B cell (primary cell): ENCODE data around the gene PPP1R13B. TPM values are rescaled to one million over a fixed set of nuclear protein-coding genes. Genes with fewer than 3 reads are reported as not detected.

ENCODE experiments used
- ATAC-seq: fragments of 200-7000 bp; cut with Tn5 transposase; one replicate; pipeline ENCODE4 v1.10.0; 2021; ENCODE audit warnings: low read depth, mild to moderate bottlenecking, moderate number of reproducible peaks, moderate library complexity
- CTCF ChIA-PET: fragments of 350-600 bp; sonication (Branson Sonifier 250); formaldehyde crosslinking; loops from one replicate; lab custom pipeline; 2021; ENCODE audit warnings: antibody characterized with exemption, inconsistent platforms; lab: Charles Lee
- POLR2A ChIA-PET: fragments of 350-600 bp; sonication (Branson Sonifier 250); formaldehyde crosslinking; loops from one replicate; lab custom pipeline; 2021; ENCODE audit warnings: antibody characterized with exemption; lab: Charles Lee
- DNase-seq: peaks from one replicate; pipeline ENCODE4 v3.0.0; 2013
- H2AFZ ChIP-seq: 2 replicates; pipeline ENCODE4 v1.6.1; 2012; ENCODE audit warnings: mild to moderate bottlenecking, low read depth, low read length; ENCODE audit not compliant: insufficient read depth, poor library complexity, severe bottlenecking
- H3K27ac ChIP-seq, 2 donors: 1 replicate in 1 of 2; 2 replicates in 1 of 2; pipeline ENCODE4 v1.5.1; 2012 to 2013; ENCODE audit warnings: low read length in 2 of 2, mild to moderate bottlenecking in 2 of 2, moderate library complexity in 1 of 2
- H3K27me3 ChIP-seq, 4 experiments: fragments of 200-600 bp in 1 of 4; sonication (generic) in 1 of 4; replicated peaks in 1 of 4; 1 replicate in 2 of 4; 2 replicates in 2 of 4; pipeline versions ENCODE4 v1.6.1 to v1.7.0; 2013 to 2016; ENCODE audit warnings: low read length in 3 of 4, mild to moderate bottlenecking in 2 of 4, mixed read lengths in 1 of 4, moderate library complexity in 1 of 4; ENCODE audit not compliant: insufficient read depth in 4 of 4, control insufficient read depth in 3 of 4; ENCODE audit errors: control extremely low read depth in 1 of 4
- H3K36me3 ChIP-seq, 2 experiments: replicated peaks in 1 of 2; 1 replicate in 1 of 2; 2 replicates in 1 of 2; pipeline versions ENCODE4 v1.6.1 to v1.7.1; 2013; ENCODE audit warnings: low read length in 1 of 2; ENCODE audit not compliant: insufficient read depth in 2 of 2, control insufficient read depth in 1 of 2; ENCODE audit errors: control extremely low read depth in 1 of 2, extremely low read depth in 1 of 2
- H3K4me1 ChIP-seq, 2 donors: fragments of 200-600 bp in 1 of 2; sonication (generic) in 1 of 2; 1 replicate in 1 of 2; 2 replicates in 1 of 2; pipeline versions ENCODE4 v1.5.1 to v1.6.1; 2013 to 2017; ENCODE audit warnings: low read length in 2 of 2; ENCODE audit not compliant: control insufficient read depth in 2 of 2, insufficient read depth in 2 of 2
- H3K4me2 ChIP-seq: replicated peaks from 2 replicates; pipeline ENCODE3; 2012; ENCODE audit warnings: mild to moderate bottlenecking, low read depth, low read length; ENCODE audit not compliant: poor library complexity, severe bottlenecking
- H3K4me3 ChIP-seq, 5 experiments: fragments of 200-600 bp in 1 of 5; sonication (generic) in 1 of 5; 1 replicate in 3 of 5; 2 replicates in 2 of 5; pipeline versions ENCODE4 v1.5.1 to v1.7.0; 2011 to 2016; ENCODE audit warnings: low read length in 4 of 5, mild to moderate bottlenecking in 4 of 5, low read depth in 2 of 5, control low read depth in 1 of 5, moderate library complexity in 1 of 5; ENCODE audit not compliant: insufficient read depth in 1 of 5; ENCODE audit errors: control extremely low read depth in 1 of 5, extremely low read depth in 1 of 5
- H3K79me2 ChIP-seq: fragments of 200-600 bp; sonication (generic); one replicate; pipeline ENCODE4 v1.6.0; 2016; ENCODE audit warnings: low read length; ENCODE audit not compliant: control insufficient read depth, insufficient read depth
- H3K9ac ChIP-seq: fragments of 200-600 bp; sonication (generic); 2 replicates; pipeline ENCODE4 v1.6.1; 2017; ENCODE audit warnings: mild to moderate bottlenecking, low read length, moderate library complexity
- H3K9me3 ChIP-seq, 3 donors: one replicate each; pipeline versions ENCODE4 v1.6.1 to v1.7.1; 2013; ENCODE audit warnings: low read length in 2 of 3; ENCODE audit not compliant: control insufficient read depth in 2 of 3, insufficient read depth in 1 of 3; ENCODE audit errors: control extremely low read depth in 1 of 3
- H4K20me1 ChIP-seq: 2 replicates; pipeline ENCODE4 v1.6.0; 2012; ENCODE audit warnings: mild to moderate bottlenecking, low read length; ENCODE audit not compliant: insufficient read depth, control insufficient read depth, poor library complexity, severe bottlenecking
- H3K27ac Mint-ChIP-seq: one replicate; pipeline ENCODE4 v1.8.0; 2021; ENCODE audit warnings: mixed read lengths
- H3K27me3 Mint-ChIP-seq: one replicate; pipeline ENCODE4 v1.8.0; 2021; ENCODE audit warnings: mixed read lengths
- H3K4me1 Mint-ChIP-seq: one replicate; pipeline ENCODE4 v1.8.0; 2021; ENCODE audit warnings: mixed read lengths
- H3K4me3 Mint-ChIP-seq: one replicate; pipeline ENCODE4 v1.8.0; 2021; ENCODE audit warnings: mixed read lengths
- H3K9me3 Mint-ChIP-seq: one replicate; pipeline ENCODE4 v1.8.0; 2022; ENCODE audit warnings: mixed read lengths; ENCODE audit not compliant: insufficient read depth
- CTCF ChIP-seq: fragments of 200-600 bp; IDR thresholded peaks from one replicate; pipeline ENCODE4 v1.8.0; 2022; ENCODE audit warnings: antibody characterized with exemption, mild to moderate bottlenecking
- EZH2 ChIP-seq: IDR thresholded peaks from 2 replicates; pipeline ENCODE4 v1.6.1; 2012; ENCODE audit warnings: borderline replicate concordance, low read depth, mild to moderate bottlenecking, moderate library complexity, low read length; ENCODE audit not compliant: insufficient read depth, poor library complexity, severe bottlenecking
- WGBS: methylation state at CpG from one replicate; pipeline ENCODE4 v1.1.5; 2013; ENCODE audit warnings: missing lambda C conversion rate; ENCODE audit not compliant: insufficient coverage; 5-methylcytosine and 5-hydroxymethylcytosine counted together
- intact Hi-C: fragments of 100-400 bp; cut with micrococcal nuclease; formaldehyde crosslinking; loops from one replicate; pipeline ENCODE4 v1.10.0; 2022
- polyA plus RNA-seq: library from polyadenylated mRNA; depleted of rRNA; stranded (reverse); fragments of >200 nt; gene quantifications from 2 replicates; pipeline ENCODE4 v1.2.3, GENCODE V29; 2012
- total RNA-seq, 2 donors: library from RNA; stranded (reverse); fragments of 120-200 nt in 1 of 2; gene quantifications; 1 replicate in 1 of 2; 2 replicates in 1 of 2; pipeline versions ENCODE4 v1.2.3 to v1.2.4, GENCODE V29; 2013 to 2022

PPP1R13B gene
- total and polyA plus RNA-seq, 2 donors (not counting 1 experiment from before 2014, with no cell fraction given): 10.1 to 27.7 TPM

- TF ChIP-seq CTCF (no peak), EZH2 (no peak)
- H3K79me2 ChIP-seq: no peaks in the 10 kb centered on the region
- H2AFZ ChIP-seq: no peak overlapping the region
- no peak overlapping the region for H3K9ac ChIP-seq
- CTCF ChIA-PET: no interaction called here
- H3K27ac ChIP-seq: no peak overlapping the region
- Mint-ChIP-seq H3K27me3 (peaks cover 12% of the 10 kb centered on the region), H3K27ac (no peak overlapping the region), H3K4me1 (no peaks in the 10 kb centered on the region), H3K4me3 (no peak overlapping the region), H3K9me3 (no peaks in the 10 kb centered on the region)
- POLR2A ChIA-PET: no interaction called here
- intact Hi-C loops: no loop called here
- no peak for DNase-seq
- no peak overlapping the region for H3K4me3 ChIP-seq
- H4K20me1 ChIP-seq: no peaks in the 10 kb centered on the region
- H3K4me1 ChIP-seq: no peaks in the 10 kb centered on the region
- ATAC-seq: no peak
- no peaks in the 10 kb centered on the region for H3K9me3 ChIP-seq
- H3K27me3 ChIP-seq: peaks cover 0 to 6% (median 1%) of the 10 kb centered on the region in 4 experiments
- WGBS: 94% methylated on average over 7 of the region's 7 CpGs
- no peaks in the 10 kb centered on the region for H3K36me3 ChIP-seq
- no peak overlapping the region for H3K4me2 ChIP-seq
Observed at GRCh38 chr14:103862393-103862782, 15.0 kb upstream of the PPP1R13B start.

GRCh38 chr14:103861413-103862392 lies 14.3 kb upstream of the PPP1R13B start:
- CTCF ChIA-PET: no interaction called here

More at GRCh38 chr14:103861413-103862392, 14.3 kb upstream of the PPP1R13B start:
- Histone ChIP-seq H3K4me1 (no peaks in the 10 kb centered on the region), H3K9ac (no peak overlapping the region), H3K27me3 (peaks cover 0 to 6% (median 1%) of the 10 kb centered on the region in 4 experiments), H3K9me3 (no peaks in the 10 kb centered on the region), H3K4me2 (no peak overlapping the region), H3K27ac (no peak overlapping the region), H3K4me3 (no peak overlapping the region), H3K79me2 (no peaks in the 10 kb centered on the region), H4K20me1 (no peaks in the 10 kb centered on the region), H2AFZ (no peak overlapping the region), H3K36me3 (no peaks in the 10 kb centered on the region)
- DNase-seq (no peak), ATAC-seq (no peak)
- intact Hi-C loops: no loop called here
- Mint-ChIP-seq H3K27me3 (peaks cover 12% of the 10 kb centered on the region), H3K27ac (no peak overlapping the region), H3K4me3 (no peak overlapping the region), H3K4me1 (no peaks in the 10 kb centered on the region), H3K9me3 (no peaks in the 10 kb centered on the region)
- 68% methylated on average over 9 of the region's 14 CpGs for WGBS
- POLR2A ChIA-PET: no interaction called here
- TF ChIP-seq CTCF (no peak), EZH2 (no peak)
